Peyer's patch (tissue), 4 donors: Measurements from ENCODE around the gene RSPH9. TPM values are rescaled to one million over a fixed set of nuclear protein-coding genes. Genes with fewer than 3 reads are reported as not detected.

ENCODE experiments used
- DNase-seq, 3 donors: peaks; one replicate each; pipeline ENCODE4 v3.0.0-alpha.2; 2017 to 2019
- H3K27ac ChIP-seq, 4 donors: fragments of 200-600 bp; sonication (generic); one replicate each; pipeline ENCODE4 v1.5.1; 2016 to 2019
- H3K27me3 ChIP-seq, 2 donors: fragments of 200-600 bp; sonication (generic); one replicate each; pipeline ENCODE4 v1.5.1; 2019
- H3K36me3 ChIP-seq, 3 donors: fragments of 200-600 bp; sonication (generic); one replicate each; pipeline ENCODE4 v1.5.1; 2016 to 2019
- H3K4me1 ChIP-seq, 4 donors: fragments of 200-600 bp; sonication (generic); one replicate each; pipeline ENCODE4 v1.5.1; 2016 to 2019
- H3K4me3 ChIP-seq, 4 donors: fragments of 200-600 bp; sonication (generic); 1 replicate in 3 of 4; 2 replicates in 1 of 4; pipeline ENCODE4 v1.5.1; 2016 to 2019; ENCODE audit warnings: mild to moderate bottlenecking in 1 of 4
- H3K9me3 ChIP-seq, 4 donors: fragments of 200-600 bp; sonication (generic); one replicate each; pipeline ENCODE4 v1.5.1; 2016 to 2019; ENCODE audit warnings: mild to moderate bottlenecking in 1 of 4
- POLR2A ChIP-seq, 2 donors: fragments of 450-650 bp; IDR thresholded peaks; one replicate each; pipeline ENCODE4 v1.5.1; 2017; ENCODE audit warnings: antibody characterized with exemption in 2 of 2, mild to moderate bottlenecking in 2 of 2, moderate library complexity in 2 of 2
- total RNA-seq, 4 donors: library from RNA; depleted of rRNA; stranded (reverse); fragments of >200 nt; gene quantifications; one replicate each; pipeline ENCODE4 v1.1.0, GENCODE V29; 2016
- TF ChIP-seq, protein P1 (sequence below), 6 experiments: fragments of 450-650 bp in 4 of 6; fragments of 200-600 bp in 2 of 6; sonication (generic) in 1 of 6; IDR thresholded peaks; one replicate each; pipeline ENCODE4 v1.5.1; 2017 to 2019; ENCODE audit warnings: antibody characterized with exemption in 6 of 6, mild to moderate bottlenecking in 3 of 6, moderate library complexity in 1 of 6

The RSPH9 gene
- total RNA-seq, 4 donors from 2014 or later: 1.7 TPM; not detected in 3

DNA sequence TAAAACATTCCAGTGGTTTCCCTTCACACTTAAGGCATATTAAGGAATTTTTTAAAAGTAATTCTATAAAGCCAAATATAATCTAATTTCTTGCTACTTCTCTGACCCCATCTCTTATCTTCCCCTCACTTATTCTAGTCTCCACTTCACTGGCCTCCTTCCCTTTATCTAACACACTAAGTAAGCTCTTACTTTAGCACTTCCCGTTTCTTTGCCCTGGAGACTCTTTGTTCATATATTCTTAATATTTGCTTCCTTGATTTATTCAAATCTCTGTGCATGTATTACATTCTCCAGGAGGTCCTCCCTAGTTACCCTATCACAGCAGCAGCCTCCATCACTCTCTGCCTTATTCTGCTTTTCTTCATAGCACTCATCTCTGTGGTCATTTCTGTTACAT, 36.0 kb upstream of the RSPH9 start:
- Histone ChIP-seq H3K27me3 (no peaks in the 10 kb centered on the region), H3K27ac (no peak overlapping the region), H3K4me3 (no peak overlapping the region), H3K36me3 (peaks cover 0 to 49% (median 0%) of the 10 kb centered on the region in 3 donors), H3K4me1 (no peaks in the 10 kb centered on the region), H3K9me3 (no peaks in the 10 kb centered on the region)
- DNase-seq: no peak
- TF ChIP-seq, protein P1, sequence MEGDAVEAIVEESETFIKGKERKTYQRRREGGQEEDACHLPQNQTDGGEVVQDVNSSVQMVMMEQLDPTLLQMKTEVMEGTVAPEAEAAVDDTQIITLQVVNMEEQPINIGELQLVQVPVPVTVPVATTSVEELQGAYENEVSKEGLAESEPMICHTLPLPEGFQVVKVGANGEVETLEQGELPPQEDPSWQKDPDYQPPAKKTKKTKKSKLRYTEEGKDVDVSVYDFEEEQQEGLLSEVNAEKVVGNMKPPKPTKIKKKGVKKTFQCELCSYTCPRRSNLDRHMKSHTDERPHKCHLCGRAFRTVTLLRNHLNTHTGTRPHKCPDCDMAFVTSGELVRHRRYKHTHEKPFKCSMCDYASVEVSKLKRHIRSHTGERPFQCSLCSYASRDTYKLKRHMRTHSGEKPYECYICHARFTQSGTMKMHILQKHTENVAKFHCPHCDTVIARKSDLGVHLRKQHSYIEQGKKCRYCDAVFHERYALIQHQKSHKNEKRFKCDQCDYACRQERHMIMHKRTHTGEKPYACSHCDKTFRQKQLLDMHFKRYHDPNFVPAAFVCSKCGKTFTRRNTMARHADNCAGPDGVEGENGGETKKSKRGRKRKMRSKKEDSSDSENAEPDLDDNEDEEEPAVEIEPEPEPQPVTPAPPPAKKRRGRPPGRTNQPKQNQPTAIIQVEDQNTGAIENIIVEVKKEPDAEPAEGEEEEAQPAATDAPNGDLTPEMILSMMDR (IDR thresholded peaks at IDR 0.05): no peak
- no peak for TF ChIP-seq POLR2A (IDR thresholded peaks at IDR 0.05)

DNA sequence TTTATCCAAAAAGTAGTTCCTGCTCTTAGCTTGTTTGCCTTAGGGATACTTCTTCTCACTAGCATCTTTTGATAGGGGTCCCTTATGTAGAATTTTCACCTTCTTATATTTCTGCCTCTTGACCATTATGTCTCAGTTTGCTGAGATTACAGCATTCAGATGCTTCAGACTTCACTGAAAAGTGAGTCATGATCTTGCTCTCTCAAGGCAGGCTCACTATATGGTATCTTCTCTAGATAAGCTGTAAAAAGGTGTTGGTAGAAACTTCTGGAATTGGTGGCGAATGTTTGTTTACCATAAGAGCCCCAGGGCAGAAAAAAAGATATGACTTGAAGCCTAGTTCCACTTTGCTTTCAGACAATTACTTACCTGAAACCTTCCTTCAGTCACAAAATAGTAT, 35.4 kb upstream of the RSPH9 start:
- no peak for TF ChIP-seq POLR2A (IDR thresholded peaks at IDR 0.05)
- TF ChIP-seq, protein P1 (IDR thresholded peaks at IDR 0.05): no peak
- Histone ChIP-seq H3K27ac (no peak overlapping the region), H3K9me3 (no peaks in the 10 kb centered on the region), H3K27me3 (no peaks in the 10 kb centered on the region), H3K4me1 (no peaks in the 10 kb centered on the region), H3K4me3 (no peak overlapping the region), H3K36me3 (peaks cover 0 to 48% (median 0%) of the 10 kb centered on the region in 3 donors)
- no peak for DNase-seq

DNA sequence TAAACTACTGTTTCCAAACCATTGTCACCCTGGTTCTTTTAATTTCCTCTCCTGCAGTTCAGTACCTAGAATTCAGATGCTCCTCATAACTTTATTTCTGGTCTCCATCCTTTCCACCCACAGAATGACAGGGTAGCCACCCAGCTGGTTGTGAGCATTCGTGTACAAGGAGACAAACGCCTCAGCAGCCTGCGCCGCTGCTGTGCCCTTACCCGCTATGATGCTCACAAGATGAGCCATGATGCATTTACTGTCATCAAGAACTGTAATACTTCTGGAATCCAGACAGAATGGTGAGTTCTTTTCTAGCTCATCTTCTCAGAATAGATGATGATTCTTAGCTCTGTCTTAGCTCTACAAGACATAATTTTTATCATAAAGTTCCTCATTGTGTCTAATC, 34.4 kb upstream of the RSPH9 start:
- Histone ChIP-seq H3K27ac (no peak overlapping the region), H3K27me3 (no peaks in the 10 kb centered on the region), H3K9me3 (no peaks in the 10 kb centered on the region), H3K4me1 (no peaks in the 10 kb centered on the region), H3K36me3 (peaks cover 0 to 41% (median 0%) of the 10 kb centered on the region in 3 donors), H3K4me3 (no peak overlapping the region)
- TF ChIP-seq, protein P1 (IDR thresholded peaks at IDR 0.05): no peak
- DNase-seq: no peak

DNA sequence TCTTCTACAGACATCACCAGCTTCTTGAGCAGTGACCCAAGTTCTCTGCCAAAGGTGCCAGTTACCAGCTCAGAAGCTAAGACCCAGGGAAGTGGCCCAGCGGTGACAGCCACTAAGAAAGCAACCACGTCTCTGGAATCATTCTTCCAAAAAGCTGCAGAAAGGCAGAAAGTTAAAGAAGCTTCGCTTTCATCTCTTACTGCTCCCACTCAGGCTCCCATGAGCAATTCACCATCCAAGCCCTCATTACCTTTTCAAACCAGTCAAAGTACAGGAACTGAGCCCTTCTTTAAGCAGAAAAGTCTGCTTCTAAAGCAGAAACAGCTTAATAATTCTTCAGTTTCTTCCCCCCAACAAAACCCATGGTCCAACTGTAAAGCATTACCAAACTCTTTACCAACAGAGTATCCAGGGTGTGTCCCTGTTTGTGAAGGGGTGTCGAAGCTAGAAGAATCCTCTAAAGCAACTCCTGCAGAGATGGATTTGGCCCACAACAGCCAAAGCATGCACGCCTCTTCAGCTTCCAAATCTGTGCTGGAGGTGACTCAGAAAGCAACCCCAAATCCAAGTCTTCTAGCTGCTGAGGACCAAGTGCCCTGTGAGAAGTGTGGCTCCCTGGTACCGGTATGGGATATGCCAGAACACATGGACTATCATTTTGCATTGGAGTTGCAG, 31.0 kb upstream of the RSPH9 start:
- Histone ChIP-seq H3K27ac (no peak overlapping the region), H3K4me1 (no peaks in the 10 kb centered on the region), H3K9me3 (no peaks in the 10 kb centered on the region), H3K36me3 (peaks cover 0 to 32% (median 0%) of the 10 kb centered on the region in 3 donors), H3K4me3 (no peak overlapping the region), H3K27me3 (no peaks in the 10 kb centered on the region)
- TF ChIP-seq, protein P1 (IDR thresholded peaks at IDR 0.05): no peak
- TF ChIP-seq POLR2A (IDR thresholded peaks at IDR 0.05): no peak
- DNase-seq: no peak

DNA sequence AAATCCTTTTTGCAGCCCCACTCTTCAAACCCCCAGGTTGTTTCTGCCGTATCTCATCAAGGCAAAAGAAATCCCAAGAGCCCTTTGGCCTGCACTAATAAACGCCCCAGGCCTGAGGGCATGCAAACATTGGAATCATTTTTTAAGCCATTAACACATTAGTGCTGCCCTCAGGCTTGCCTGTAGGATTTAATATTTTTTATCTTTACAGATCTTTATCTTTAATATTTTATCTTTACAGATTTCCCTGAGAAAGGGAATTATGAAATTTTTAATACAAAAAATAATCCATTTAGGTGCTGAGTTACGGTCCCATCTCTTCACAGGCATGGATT, 30.5 kb upstream of the RSPH9 start:
- no peak for DNase-seq
- Histone ChIP-seq H3K27ac (no peak overlapping the region), H3K36me3 (peaks cover 0 to 32% (median 0%) of the 10 kb centered on the region in 3 donors), H3K9me3 (no peaks in the 10 kb centered on the region), H3K4me1 (no peaks in the 10 kb centered on the region), H3K27me3 (no peaks in the 10 kb centered on the region), H3K4me3 (no peak overlapping the region)
- TF ChIP-seq, protein P1 (IDR thresholded peaks at IDR 0.05): no peak
- TF ChIP-seq POLR2A (IDR thresholded peaks at IDR 0.05): no peak
